Measurements from ENCODE around the gene ARHGAP8. TPM values are rescaled to one million over a fixed set of nuclear protein-coding genes. Genes with fewer than 3 reads are reported as not detected.

The ARHGAP8 gene
- total and polyA plus RNA-seq, 2 of the 13 experiments (the other 11 are each of a cell fraction or from before 2014, with no cell fraction given), result 0.07 TPM; not detected in 1

GRCh38 chr22:44735518-44736428 lies 16.6 kb upstream of the ARHGAP8 start (continued):
- TF ChIP-seq ZNF800 (CRISPR knock-in tag; IDR thresholded peaks at IDR 0.05) (no peak), ZNF124 (CRISPR knock-in tag; IDR thresholded peaks at IDR 0.05) (no peak), HOXD1 (CRISPR knock-in tag; IDR thresholded peaks at IDR 0.05) (no peak), RBM39 (IDR thresholded peaks at IDR 0.05; ENCODE audit: low read depth, low read length, poor library complexity, severe bottlenecking) (peak; percentile 55), ZNF746 (CRISPR knock-in tag; IDR thresholded peaks at IDR 0.05) (no peak), ZNF530 (CRISPR knock-in tag; IDR thresholded peaks at IDR 0.05; ENCODE audit: low read depth) (no peak), TARDBP (CRISPR knock-in tag; IDR thresholded peaks at IDR 0.05) (no peak), ZNF326 (CRISPR knock-in tag; IDR thresholded peaks at IDR 0.05; ENCODE audit: borderline replicate concordance) (no peak), RXRB (CRISPR knock-in tag; IDR thresholded peaks at IDR 0.05; ENCODE audit: borderline replicate concordance) (no peak), PHF21A (CRISPR knock-in tag; IDR thresholded peaks at IDR 0.05) (no peak), ZKSCAN1 (IDR thresholded peaks at IDR 0.05; ENCODE audit: low read length) (no peak), ZNF512 (CRISPR knock-in tag; IDR thresholded peaks at IDR 0.05) (no peak), ERF (CRISPR knock-in tag; IDR thresholded peaks at IDR 0.05) (no peak), SUZ12 (IDR thresholded peaks at IDR 0.05; ENCODE audit: low read depth, low read length) (no peak), HIVEP1 (CRISPR knock-in tag; IDR thresholded peaks at IDR 0.05) (no peak; the same call in 1 of the 2 replicates), ZBTB38 (CRISPR knock-in tag; IDR thresholded peaks at IDR 0.05) (peak; percentile 48; the same call in 1 of the 2 replicates), BORCS8-MEF2B (CRISPR knock-in tag; IDR thresholded peaks at IDR 0.05) (no peak), SNAPC2 (CRISPR knock-in tag; IDR thresholded peaks at IDR 0.05) (no peak), SIX1 (CRISPR knock-in tag; IDR thresholded peaks at IDR 0.05; ENCODE audit: borderline replicate concordance) (peak; percentile 34; the same call in 1 of the 2 replicates), YEATS4 (CRISPR knock-in tag; IDR thresholded peaks at IDR 0.05; ENCODE audit: borderline replicate concordance) (no peak), HOXA5 (CRISPR knock-in tag; IDR thresholded peaks at IDR 0.05) (peak; percentile 41; the same call in 1 of the 2 replicates)
- TF ChIP-seq, protein P1, sequence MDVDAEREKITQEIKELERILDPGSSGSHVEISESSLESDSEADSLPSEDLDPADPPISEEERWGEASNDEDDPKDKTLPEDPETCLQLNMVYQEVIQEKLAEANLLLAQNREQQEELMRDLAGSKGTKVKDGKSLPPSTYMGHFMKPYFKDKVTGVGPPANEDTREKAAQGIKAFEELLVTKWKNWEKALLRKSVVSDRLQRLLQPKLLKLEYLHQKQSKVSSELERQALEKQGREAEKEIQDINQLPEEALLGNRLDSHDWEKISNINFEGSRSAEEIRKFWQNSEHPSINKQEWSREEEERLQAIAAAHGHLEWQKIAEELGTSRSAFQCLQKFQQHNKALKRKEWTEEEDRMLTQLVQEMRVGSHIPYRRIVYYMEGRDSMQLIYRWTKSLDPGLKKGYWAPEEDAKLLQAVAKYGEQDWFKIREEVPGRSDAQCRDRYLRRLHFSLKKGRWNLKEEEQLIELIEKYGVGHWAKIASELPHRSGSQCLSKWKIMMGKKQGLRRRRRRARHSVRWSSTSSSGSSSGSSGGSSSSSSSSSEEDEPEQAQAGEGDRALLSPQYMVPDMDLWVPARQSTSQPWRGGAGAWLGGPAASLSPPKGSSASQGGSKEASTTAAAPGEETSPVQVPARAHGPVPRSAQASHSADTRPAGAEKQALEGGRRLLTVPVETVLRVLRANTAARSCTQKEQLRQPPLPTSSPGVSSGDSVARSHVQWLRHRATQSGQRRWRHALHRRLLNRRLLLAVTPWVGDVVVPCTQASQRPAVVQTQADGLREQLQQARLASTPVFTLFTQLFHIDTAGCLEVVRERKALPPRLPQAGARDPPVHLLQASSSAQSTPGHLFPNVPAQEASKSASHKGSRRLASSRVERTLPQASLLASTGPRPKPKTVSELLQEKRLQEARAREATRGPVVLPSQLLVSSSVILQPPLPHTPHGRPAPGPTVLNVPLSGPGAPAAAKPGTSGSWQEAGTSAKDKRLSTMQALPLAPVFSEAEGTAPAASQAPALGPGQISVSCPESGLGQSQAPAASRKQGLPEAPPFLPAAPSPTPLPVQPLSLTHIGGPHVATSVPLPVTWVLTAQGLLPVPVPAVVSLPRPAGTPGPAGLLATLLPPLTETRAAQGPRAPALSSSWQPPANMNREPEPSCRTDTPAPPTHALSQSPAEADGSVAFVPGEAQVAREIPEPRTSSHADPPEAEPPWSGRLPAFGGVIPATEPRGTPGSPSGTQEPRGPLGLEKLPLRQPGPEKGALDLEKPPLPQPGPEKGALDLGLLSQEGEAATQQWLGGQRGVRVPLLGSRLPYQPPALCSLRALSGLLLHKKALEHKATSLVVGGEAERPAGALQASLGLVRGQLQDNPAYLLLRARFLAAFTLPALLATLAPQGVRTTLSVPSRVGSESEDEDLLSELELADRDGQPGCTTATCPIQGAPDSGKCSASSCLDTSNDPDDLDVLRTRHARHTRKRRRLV (CRISPR knock-in tag; IDR thresholded peaks at IDR 0.05), result no peak
